H7 (cell line): ENCODE data around the gene GIGYF1. TPM values are rescaled to one million over a fixed set of nuclear protein-coding genes. Genes with fewer than 3 reads are reported as not detected.
"Not testable (repeated sequence)": the region's sequence is repeated elsewhere in the genome, so short reads cannot be mapped to it uniquely, and the experiment has no call there.

Source experiments
- DNase-seq: peaks from one replicate; pipeline ENCODE4 v3.0.0; 2012
- H3K27me3 ChIP-seq: 2 replicates; pipeline ENCODE4 v1.6.0; 2011; ENCODE audit warnings: mild to moderate bottlenecking, low read length; ENCODE audit not compliant: control insufficient read depth, insufficient read depth
- H3K36me3 ChIP-seq: replicated peaks from 2 replicates; pipeline ENCODE4 v1.5.1; 2011; ENCODE audit warnings: low read length; ENCODE audit not compliant: control insufficient read depth, insufficient read depth
- H3K4me3 ChIP-seq: 2 replicates; pipeline ENCODE4 v1.5.1; 2011; ENCODE audit warnings: low read depth, mild to moderate bottlenecking, control low read depth, low read length, moderate library complexity; ENCODE audit not compliant: insufficient read depth
- total RNA-seq: library from RNA; depleted of rRNA; stranded (reverse); fragments of >200 nt; shearing (Covaris generic); gene quantifications from 2 replicates; pipeline ENCODE4 v1.2.3, GENCODE V29; 2014; rRNA removed

GIGYF1 gene
- total RNA-seq = 48.2 and 66.4 TPM in 2 replicates

GRCh38 chr7:100694098-100694745, at the start of gene GIGYF1:
Gene GIGYF1 (minus strand): TSS chr7:100694250. CDS start chr7:100688238, 6,012 bp downstream.
- peak within 1 kb of the TSS; percentile 75 for H3K4me3 ChIP-seq
- H3K36me3 ChIP-seq = peaks cover 4% of the 10 kb centered on the region; the same call in 1 of the 2 replicates
- H3K27me3 ChIP-seq = no peaks in the 10 kb centered on the region
- peak; percentile 98 for DNase-seq

GRCh38 chr7:100739934-100740333, 45.9 kb upstream of the GIGYF1 start:
- DNase-seq = no peak
- Histone ChIP-seq H3K27me3 (no peaks in the 10 kb centered on the region; the same call in 1 of the 2 replicates), H3K36me3 (no peaks in the 10 kb centered on the region), H3K4me3 (no peak overlapping the region)

- no peak for DNase-seq
- H3K4me3 ChIP-seq = no peak overlapping the region
- no peaks in the 10 kb centered on the region for H3K36me3 ChIP-seq
- no peaks in the 10 kb centered on the region for H3K27me3 ChIP-seq
Observed at GRCh38 chr7:100736671-100737070, 42.6 kb upstream of the GIGYF1 start.

GRCh38 chr7:100735730-100736129, 41.7 kb upstream of the GIGYF1 start:
- H3K36me3 ChIP-seq = no peaks in the 10 kb centered on the region
- no peaks in the 10 kb centered on the region for H3K27me3 ChIP-seq
- DNase-seq = no peak
- H3K4me3 ChIP-seq = no peak overlapping the region

GRCh38 chr7:100731937-100732636, 38.0 kb upstream of the GIGYF1 start:
- no peaks in the 10 kb centered on the region for H3K27me3 ChIP-seq
- no peak overlapping the region for H3K4me3 ChIP-seq
- DNase-seq = no peak
- no peaks in the 10 kb centered on the region for H3K36me3 ChIP-seq

- Histone ChIP-seq H3K36me3 (no peaks in the 10 kb centered on the region), H3K4me3 (no peak overlapping the region), H3K27me3 (no peaks in the 10 kb centered on the region)
- DNase-seq = no peak
Observed at GRCh38 chr7:100730136-100730800, 36.2 kb upstream of the GIGYF1 start.

- Histone ChIP-seq H3K4me3 (no peak overlapping the region), H3K36me3 (no peaks in the 10 kb centered on the region), H3K27me3 (no peaks in the 10 kb centered on the region; the same call in 1 of the 2 replicates)
- peak; percentile 15 for DNase-seq
Observed at GRCh38 chr7:100728196-100728595, 34.1 kb upstream of the GIGYF1 start.

GRCh38 chr7:100726996-100727761, 33.1 kb upstream of the GIGYF1 start:
- no peak overlapping the region for H3K4me3 ChIP-seq
- H3K36me3 ChIP-seq = no peaks in the 10 kb centered on the region
- peaks cover 3% of the 10 kb centered on the region; the same call in 1 of the 2 replicates for H3K27me3 ChIP-seq
- peak; percentile 5 for DNase-seq

GRCh38 chr7:100724364-100724763, 30.3 kb upstream of the GIGYF1 start:
- peaks cover 28% of the 10 kb centered on the region for H3K27me3 ChIP-seq
- H3K4me3 ChIP-seq, H3K36me3 ChIP-seq: not testable (repeated sequence)
- DNase-seq = peak; percentile 11

- Histone ChIP-seq H3K36me3 (no peaks in the 10 kb centered on the region), H3K27me3 (peaks cover 29% of the 10 kb centered on the region), H3K4me3 (no peak overlapping the region)
- peak; percentile 8 for DNase-seq
Observed at GRCh38 chr7:100723732-100724275, 29.8 kb upstream of the GIGYF1 start.

GRCh38 chr7:100722480-100723212, 28.6 kb upstream of the GIGYF1 start:
- H3K4me3 ChIP-seq = no peak overlapping the region
- peak; percentile 33 for DNase-seq
- H3K36me3 ChIP-seq = no peaks in the 10 kb centered on the region
- H3K27me3 ChIP-seq = peaks cover 29% of the 10 kb centered on the region

GRCh38 chr7:100721505-100721812, 27.4 kb upstream of the GIGYF1 start:
- Histone ChIP-seq H3K27me3 (peaks cover 29% of the 10 kb centered on the region), H3K4me3 (no peak overlapping the region), H3K36me3 (no peaks in the 10 kb centered on the region)
- DNase-seq = no peak

GRCh38 chr7:100720671-100721504, 26.8 kb upstream of the GIGYF1 start:
- no peaks in the 10 kb centered on the region for H3K36me3 ChIP-seq
- peak; percentile 82 for DNase-seq

More at GRCh38 chr7:100720671-100721504, 26.8 kb upstream of the GIGYF1 start:
- peaks cover 29% of the 10 kb centered on the region for H3K27me3 ChIP-seq
- H3K4me3 ChIP-seq = peak overlapping the region; percentile 42
